Measurements from ENCODE around the gene ZNF785. TPM values are rescaled to one million over a fixed set of nuclear protein-coding genes. Genes with fewer than 3 reads are reported as not detected.

ZNF785 gene
- polyA plus RNA-seq, 3 donors = 0.67 to 9.0 (median 1.1) TPM

GRCh38 chr16:30553393-30553899 lies 32.1 kb downstream of the ZNF785 start:
- peaks cover 12 to 16% of the 10 kb centered on the region in 2 donors for H3K36me3 ChIP-seq (replicated peaks in 1 of 2; ENCODE audit: control insufficient read depth in 1 of 2, insufficient read depth in 2 of 2, low read length in 2 of 2)
- no peak overlapping the region for H3K4me3 ChIP-seq (replicated peaks in 1 of 3; ENCODE audit: low read depth in 2 of 3, low read length in 3 of 3)
- peak overlapping the region in 1 of 2 donors; percentile 10 for H3K27ac ChIP-seq (ENCODE audit: low read depth in 1 of 2, low read length in 2 of 2)
- Mint-ChIP-seq H3K27me3 (ENCODE audit: low read depth in 3 of 3) (peaks cover 0 to 2% (median 0%) of the 10 kb centered on the region in 3 donors), H3K27ac (peak overlapping the region in 3 of 7 donors; percentile 21 to 62 (median 50)), H3K9me3 (no peaks in the 10 kb centered on the region), H3K36me3 (peaks cover 18 to 34% of the 10 kb centered on the region in 2 donors), H3K4me3 (peak overlapping the region in 1 of 2 donors; percentile 31), H3K4me1 (peaks cover 23% of the 10 kb centered on the region)
- WGBS (ENCODE audit: insufficient coverage) = no CpG with 5 or more reads among the region's 2 CpGs
- peaks cover 32% of the 10 kb centered on the region for H3K79me2 ChIP-seq (ENCODE audit: insufficient read depth, low read length)
- H3K9ac ChIP-seq (ENCODE audit: insufficient read depth, low read length, poor library complexity, severe bottlenecking) = no peak overlapping the region
- peaks cover 6% of the 10 kb centered on the region for H4K20me1 ChIP-seq (ENCODE audit: insufficient read depth, low read length)
- peak in 1 of 3 donors; percentile 37 for DNase-seq
- H3K9me3 ChIP-seq (replicated peaks in 1 of 2; ENCODE audit: control insufficient read depth in 1 of 2, insufficient read depth in 1 of 2, low read length in 2 of 2) = no peaks in the 10 kb centered on the region
- no peak for TF ChIP-seq CTCF (IDR thresholded peaks at IDR 0.05)
- H3K4me1 ChIP-seq (ENCODE audit: control insufficient read depth in 1 of 2, insufficient read depth in 2 of 2, low read length in 2 of 2) = peaks cover 19 to 27% of the 10 kb centered on the region in 2 donors
- no peak overlapping the region for H3K4me2 ChIP-seq (replicated peaks; ENCODE audit: extremely low read depth, low read length, poor library complexity, severe bottlenecking)
- no peaks in the 10 kb centered on the region for H3K27me3 ChIP-seq (ENCODE audit: control insufficient read depth in 2 of 2, insufficient read depth in 2 of 2, low read length in 2 of 2)
- intact Hi-C loops (cut with micrococcal nuclease) = loop anchor here in 1 of 2 donors (10.0 kb wide), 1 partner anchor 61 kb away; the partner anchor contains the start of gene ZNF689
- peak overlapping the region; percentile 19 for H2AFZ ChIP-seq (ENCODE audit: insufficient read depth, low read depth, low read length, poor library complexity, severe bottlenecking)

- Mint-ChIP-seq H3K9me3 (no peaks in the 10 kb centered on the region), H3K27ac (peak overlapping the region in 5 of 7 donors; percentile 21 to 75 (median 45)), H3K4me3 (no peak overlapping the region), H3K27me3 (ENCODE audit: low read depth in 3 of 3) (peaks cover 0 to 2% (median 0%) of the 10 kb centered on the region in 3 donors), H3K4me1 (peaks cover 23% of the 10 kb centered on the region), H3K36me3 (peaks cover 18 to 34% of the 10 kb centered on the region in 2 donors)
- intact Hi-C loops (cut with micrococcal nuclease) = loop anchor here in 1 of 2 donors (10.0 kb wide), 1 partner anchor 62 kb away; the partner anchor contains the start of gene ZNF689
- H3K27ac ChIP-seq (ENCODE audit: low read depth in 1 of 2, low read length in 2 of 2) = peak overlapping the region in 1 of 2 donors; percentile 10
- H3K4me3 ChIP-seq (replicated peaks in 1 of 3; ENCODE audit: low read depth in 2 of 3, low read length in 3 of 3) = no peak overlapping the region
- DNase-seq = no peak
- no peak for TF ChIP-seq CTCF (IDR thresholded peaks at IDR 0.05)
- no peak overlapping the region for H3K9ac ChIP-seq (ENCODE audit: insufficient read depth, low read length, poor library complexity, severe bottlenecking)
- peaks cover 19 to 26% of the 10 kb centered on the region in 2 donors for H3K4me1 ChIP-seq (ENCODE audit: control insufficient read depth in 1 of 2, insufficient read depth in 2 of 2, low read length in 2 of 2)
- peaks cover 32% of the 10 kb centered on the region for H3K79me2 ChIP-seq (ENCODE audit: insufficient read depth, low read length)
- peaks cover 12 to 16% of the 10 kb centered on the region in 2 donors for H3K36me3 ChIP-seq (replicated peaks in 1 of 2; ENCODE audit: control insufficient read depth in 1 of 2, insufficient read depth in 2 of 2, low read length in 2 of 2)
- WGBS (ENCODE audit: insufficient coverage) = 100% methylated on average over 4 of the region's 4 CpGs
- H3K9me3 ChIP-seq (replicated peaks in 1 of 2; ENCODE audit: control insufficient read depth in 1 of 2, insufficient read depth in 1 of 2, low read length in 2 of 2) = no peaks in the 10 kb centered on the region
- H3K4me2 ChIP-seq (replicated peaks; ENCODE audit: extremely low read depth, low read length, poor library complexity, severe bottlenecking) = no peak overlapping the region
- no peak overlapping the region for H2AFZ ChIP-seq (ENCODE audit: insufficient read depth, low read depth, low read length, poor library complexity, severe bottlenecking)
- H4K20me1 ChIP-seq (ENCODE audit: insufficient read depth, low read length) = peaks cover 6% of the 10 kb centered on the region
- H3K27me3 ChIP-seq (ENCODE audit: control insufficient read depth in 2 of 2, insufficient read depth in 2 of 2, low read length in 2 of 2) = no peaks in the 10 kb centered on the region
Observed at GRCh38 chr16:30552956-30553355, 32.5 kb downstream of the ZNF785 start.

Data from CD14-positive monocyte (primary cell).